ENCODE measurements around the gene WFDC1.

DNA sequence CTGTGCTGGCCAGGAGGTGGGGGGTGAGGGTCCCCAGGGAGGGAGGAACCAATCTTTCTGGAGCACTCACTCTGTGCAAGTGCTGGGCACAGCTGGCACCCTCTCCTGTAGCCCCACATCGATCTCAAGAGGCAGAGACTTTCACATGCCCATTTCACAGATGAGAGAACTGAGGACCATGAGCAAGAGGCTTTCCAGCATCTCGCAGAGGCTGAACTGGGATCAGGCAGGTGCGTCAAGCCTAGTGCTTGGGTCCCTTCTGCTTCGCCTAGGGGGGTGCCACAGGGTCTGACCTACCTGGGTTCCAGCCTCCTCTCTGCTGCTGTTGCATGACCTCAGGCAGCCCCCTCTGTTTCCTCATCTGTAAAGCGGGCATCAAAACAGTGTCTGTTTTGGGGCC lies 1.3 kb upstream of the WFDC1 start:
- TF ChIP-seq, protein P1, sequence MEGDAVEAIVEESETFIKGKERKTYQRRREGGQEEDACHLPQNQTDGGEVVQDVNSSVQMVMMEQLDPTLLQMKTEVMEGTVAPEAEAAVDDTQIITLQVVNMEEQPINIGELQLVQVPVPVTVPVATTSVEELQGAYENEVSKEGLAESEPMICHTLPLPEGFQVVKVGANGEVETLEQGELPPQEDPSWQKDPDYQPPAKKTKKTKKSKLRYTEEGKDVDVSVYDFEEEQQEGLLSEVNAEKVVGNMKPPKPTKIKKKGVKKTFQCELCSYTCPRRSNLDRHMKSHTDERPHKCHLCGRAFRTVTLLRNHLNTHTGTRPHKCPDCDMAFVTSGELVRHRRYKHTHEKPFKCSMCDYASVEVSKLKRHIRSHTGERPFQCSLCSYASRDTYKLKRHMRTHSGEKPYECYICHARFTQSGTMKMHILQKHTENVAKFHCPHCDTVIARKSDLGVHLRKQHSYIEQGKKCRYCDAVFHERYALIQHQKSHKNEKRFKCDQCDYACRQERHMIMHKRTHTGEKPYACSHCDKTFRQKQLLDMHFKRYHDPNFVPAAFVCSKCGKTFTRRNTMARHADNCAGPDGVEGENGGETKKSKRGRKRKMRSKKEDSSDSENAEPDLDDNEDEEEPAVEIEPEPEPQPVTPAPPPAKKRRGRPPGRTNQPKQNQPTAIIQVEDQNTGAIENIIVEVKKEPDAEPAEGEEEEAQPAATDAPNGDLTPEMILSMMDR (IDR thresholded peaks at IDR 0.05): no peak
- TF ChIP-seq TCF7L2 (IDR thresholded peaks at IDR 0.05; ENCODE audit: low read depth, low read length): no peak

Data from Panc1 (cell line).